Measurements from ENCODE around the gene ARHGAP24.
"Not testable (repeated sequence)": the region's sequence is repeated elsewhere in the genome, so short reads cannot be mapped to it uniquely, and the experiment has no call there.

Gene ARHGAP24

DNA sequence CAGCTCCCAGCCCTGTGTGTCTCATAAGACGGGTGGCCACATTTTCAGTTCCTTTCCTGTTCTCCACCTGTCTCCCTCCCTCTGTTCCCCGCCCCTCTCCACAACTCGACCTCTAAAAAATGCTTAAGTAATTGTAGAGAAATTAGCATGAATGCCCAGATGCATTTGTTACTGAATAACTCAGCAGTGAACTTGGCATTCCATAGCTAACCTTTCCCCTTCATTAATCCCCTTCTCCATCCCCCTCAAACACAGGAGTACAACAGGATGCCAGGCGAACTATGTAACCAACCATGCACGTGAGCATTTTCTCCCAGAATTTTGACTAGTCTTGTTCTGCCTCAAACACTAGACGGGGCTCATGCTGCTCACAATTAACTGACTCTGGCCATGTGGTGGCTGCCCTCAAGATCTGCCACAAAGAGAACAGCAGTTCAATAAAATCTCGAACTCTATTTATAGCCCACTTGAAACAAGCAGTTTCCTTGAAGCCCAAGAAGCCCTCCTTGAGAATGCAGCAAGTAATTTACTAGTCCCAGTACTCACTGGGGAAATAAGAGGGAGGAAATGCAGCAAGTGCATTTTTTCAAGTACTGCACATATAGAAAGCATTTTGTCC, 351.2 kb downstream of the ARHGAP24 start:
- peak; percentile 16 for DNase-seq

DNA sequence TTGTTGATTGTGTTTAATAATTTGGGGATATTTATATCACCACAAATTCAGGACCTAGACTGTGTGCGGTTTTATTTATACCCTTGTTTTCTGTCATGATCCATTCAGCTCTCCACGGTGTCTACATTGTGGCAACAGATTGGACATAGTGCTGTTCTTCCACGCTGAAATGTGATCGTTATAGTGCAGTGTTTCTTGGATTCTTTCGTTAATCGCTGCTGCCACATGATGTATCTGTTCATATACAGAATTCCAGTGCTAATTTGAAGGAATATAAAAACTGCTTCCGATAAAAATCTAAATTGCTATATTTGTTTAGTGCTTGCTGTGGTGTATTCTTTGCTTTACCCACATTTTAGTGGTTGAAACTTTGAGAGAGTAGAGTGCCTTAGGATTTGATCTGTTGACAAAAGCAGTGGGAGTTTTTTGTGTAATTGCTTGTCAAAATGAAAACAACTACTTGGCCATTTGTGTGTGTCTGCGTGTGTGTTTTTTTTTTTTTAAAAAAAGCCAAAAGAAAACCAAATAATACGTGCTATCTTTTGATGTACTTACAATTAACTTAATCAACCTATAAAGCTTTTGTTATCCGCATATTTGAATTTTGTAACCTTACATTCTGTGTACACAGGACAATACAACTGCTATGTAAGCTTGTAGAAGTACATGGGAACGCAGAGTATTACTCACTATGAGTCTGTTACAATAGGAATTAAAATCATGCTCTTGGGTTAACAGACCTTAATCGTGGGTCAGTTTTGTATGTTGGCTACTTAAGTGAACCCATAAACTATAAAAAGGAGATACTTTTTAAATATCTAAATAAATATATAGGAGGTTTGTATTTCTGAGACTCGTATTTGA, 353.3 kb downstream of the ARHGAP24 start:
- DNase-seq, result no peak

DNA sequence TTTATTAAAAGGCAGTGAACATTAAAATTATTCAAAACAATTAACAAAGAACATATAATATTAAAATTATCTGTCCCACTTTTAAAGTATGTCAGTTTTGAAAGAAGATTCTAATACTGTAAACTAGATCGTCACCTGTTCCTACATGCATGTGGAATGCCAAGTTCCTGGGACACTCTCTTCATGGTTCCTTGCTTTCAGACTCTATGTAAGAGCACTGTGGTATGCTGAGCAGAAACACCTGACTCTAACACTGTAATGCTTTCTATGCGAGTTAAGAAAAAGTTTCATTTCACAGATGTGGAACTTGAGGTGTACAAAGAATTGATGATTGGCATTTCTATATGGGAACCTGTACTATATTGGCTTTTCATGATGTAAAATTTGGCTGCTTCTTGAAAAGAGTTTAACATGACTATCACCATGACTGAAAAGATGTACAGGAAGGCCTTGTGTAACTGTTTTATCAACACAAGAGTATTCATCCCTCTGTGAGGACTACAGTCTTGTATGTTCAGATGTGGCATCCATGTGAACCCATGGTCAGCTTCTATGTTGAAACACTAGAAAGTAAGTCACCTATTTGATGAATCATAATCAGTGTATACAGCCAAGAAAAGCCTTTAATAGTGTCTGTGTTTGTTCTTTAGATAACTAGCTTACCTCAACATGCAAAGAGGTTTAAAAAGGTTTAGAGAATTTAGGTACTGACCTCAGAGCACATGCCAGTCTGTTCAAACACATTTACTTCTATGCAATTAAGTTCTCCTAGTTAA, 354.5 kb downstream of the ARHGAP24 start:
- DNase-seq, result no peak

DNA sequence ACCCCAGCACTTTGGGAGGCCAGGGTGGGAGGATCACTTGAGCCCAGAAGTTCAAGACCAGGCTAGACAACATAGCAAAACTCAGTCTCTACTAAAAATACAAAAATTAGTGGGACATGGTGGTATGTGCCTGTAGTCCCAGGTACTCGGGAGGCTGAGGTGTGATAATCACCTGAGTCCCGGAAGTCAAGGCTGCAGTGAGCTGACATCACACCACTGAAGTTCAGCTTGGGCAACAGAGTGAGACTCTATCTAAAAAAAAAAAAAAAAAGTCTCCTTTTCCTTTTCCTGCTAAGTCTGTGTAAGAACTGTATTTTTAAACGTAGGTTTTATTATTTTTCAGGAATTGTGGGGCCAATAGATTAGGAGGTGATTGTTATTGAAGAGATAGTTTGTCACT, 356.7 kb downstream of the ARHGAP24 start:
- no peak for DNase-seq

DNA sequence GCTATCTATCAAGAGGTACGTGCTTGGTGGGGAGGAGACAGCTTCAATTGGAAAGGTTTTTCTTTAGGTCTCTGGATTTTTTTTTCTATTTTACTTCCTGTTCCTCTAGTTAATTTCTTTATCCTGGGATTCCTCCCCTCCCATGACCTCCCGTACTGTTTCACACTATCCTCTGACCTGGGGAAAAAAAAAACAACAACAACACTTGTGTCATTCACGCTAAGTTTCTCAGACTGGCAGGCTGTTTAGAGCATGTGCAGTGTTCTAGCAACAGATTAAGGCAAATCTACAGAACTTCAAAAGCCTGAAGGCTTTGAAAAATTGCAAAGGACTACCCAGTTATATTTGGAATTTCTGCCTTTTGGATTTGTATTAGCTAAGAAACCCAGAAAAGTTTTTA, 358.4 kb downstream of the ARHGAP24 start:
- no peak for DNase-seq

DNA sequence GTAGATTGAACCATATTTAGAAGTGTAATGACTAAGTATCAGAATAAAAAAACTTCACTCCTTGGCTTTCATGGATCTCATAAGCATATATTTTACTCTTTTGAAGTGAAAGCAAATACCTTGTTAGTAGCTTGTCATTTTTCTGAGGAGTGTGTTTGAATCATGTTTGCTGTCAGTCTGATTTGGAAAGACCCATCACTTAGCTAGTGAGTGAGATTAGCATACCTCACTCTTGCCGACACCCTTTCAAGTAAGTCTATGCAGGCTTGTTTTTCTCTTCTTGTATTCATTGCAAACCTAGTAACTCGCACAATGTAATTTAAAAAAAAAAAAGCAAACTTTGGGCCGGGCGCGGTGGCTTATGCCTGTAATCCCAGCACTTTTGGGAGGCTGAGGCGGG, 360.0 kb downstream of the ARHGAP24 start:
- no peak for DNase-seq

DNA sequence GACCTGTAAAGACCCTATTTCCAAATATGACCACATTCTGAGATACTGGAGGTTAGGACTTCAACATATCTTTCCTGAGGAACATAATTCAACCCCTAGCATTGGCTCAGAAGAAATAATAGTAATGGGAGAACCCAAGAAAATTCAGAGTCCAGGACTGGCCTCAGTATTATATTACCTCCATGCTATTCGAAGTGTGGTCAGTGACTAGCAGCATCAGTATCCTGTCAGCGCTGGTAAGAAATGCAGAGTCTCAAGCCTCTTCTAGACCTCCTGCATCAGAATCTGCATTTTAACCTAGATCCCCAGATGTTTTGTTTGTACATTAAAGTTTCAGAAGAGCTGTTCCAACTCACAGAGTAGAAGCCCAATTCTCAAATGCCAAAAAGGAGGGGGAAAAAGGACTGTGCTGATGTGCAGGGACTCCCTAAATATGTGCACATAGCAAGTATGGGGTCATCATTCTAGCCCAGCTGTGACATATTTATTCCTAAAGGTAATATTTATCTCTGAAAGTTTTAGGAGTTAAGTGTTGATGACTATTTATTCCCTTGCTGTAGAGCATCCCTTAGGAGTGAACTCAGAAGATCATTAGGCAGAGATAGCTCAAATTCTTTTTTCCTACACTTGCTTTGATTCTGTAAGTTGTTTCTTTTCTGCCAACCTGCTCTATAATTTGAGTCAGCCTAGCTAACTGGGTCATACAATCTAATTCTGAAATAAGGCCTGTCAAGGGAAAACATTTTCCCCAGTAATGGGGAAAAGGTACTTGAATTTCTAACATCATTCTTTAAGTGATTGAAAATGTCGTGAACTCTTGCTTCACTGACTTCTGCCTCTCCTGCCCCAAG, 361.9 kb downstream of the ARHGAP24 start:
- DNase-seq, result no peak

DNA sequence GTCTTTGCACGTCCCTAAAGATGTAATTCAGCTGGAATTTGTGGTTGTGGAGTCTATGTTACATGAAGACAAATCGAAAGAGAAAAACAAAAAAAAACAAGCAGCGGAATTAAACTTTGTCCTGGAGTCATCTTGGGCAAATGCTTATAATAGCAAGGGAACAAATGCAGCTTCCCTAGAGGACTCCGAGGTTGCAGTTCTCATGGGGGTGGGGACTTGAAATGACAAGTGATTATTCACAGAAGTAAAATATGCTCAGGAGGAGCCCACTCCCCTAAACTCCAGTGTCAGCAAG, 362.4 kb downstream of the ARHGAP24 start:
- DNase-seq, result no peak

DNA sequence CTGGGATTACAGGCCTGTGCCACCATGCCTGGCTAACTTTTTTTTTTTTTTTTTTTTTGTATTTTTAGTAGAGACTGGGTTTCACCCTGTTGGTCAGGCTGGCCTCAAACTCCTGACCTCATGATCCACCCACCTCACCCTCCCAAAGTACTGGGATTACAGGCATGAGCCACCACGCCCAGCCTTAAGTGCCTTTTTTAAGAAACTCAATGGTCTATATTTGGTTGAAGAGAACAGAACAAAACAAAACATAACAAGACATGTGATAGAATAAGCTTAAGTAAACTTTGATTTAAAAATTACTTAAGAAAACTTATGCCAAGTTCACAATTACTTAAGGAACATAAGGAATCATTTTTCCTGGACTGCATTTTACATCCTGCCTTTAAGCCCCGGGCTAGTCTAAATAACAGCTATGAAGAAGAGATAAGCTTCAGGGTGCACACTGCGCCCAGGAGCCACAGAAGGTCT, 365.1 kb downstream of the ARHGAP24 start:
- not testable (repeated sequence) for DNase-seq

DNA sequence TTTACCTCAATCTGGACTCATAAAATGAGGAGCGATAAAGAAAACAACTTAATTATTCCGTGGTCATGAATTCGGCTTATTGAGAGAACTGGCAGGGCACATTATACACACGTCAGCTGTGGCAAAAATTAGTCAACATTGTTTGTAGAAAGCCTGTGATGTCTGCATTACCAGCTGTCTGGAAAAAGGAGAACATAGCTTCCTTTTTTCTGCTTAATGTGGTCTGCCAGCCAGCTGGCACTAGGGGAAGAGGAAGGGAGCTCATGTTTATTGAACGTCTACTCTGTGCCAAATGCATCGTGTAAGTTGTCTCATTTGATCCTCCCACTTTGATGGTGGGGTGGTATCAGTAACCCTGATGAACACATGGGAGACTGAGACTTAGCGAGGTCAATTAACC, 367.6 kb downstream of the ARHGAP24 start:
- DNase-seq, result peak; percentile 14

DNA sequence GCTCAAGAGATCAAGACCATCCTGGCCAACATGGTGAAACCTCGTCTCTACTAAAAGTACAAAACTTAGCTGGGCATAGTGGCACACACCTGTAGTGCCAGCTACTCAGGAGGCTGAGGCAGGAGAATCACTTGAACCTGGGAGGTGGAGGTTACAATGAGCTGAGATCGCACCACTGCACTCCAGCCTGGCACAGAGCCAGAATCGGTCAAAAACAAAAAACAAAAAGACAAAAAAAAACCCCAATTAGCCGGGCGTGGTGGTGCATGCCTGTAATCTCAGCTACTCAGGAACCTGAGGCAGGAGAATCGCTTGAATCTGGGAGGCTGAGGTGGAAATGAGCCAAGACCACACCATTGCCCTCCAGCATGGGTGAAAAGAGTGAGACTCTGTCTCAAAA, 378.8 kb downstream of the ARHGAP24 start:
- not testable (repeated sequence) for DNase-seq

DNA sequence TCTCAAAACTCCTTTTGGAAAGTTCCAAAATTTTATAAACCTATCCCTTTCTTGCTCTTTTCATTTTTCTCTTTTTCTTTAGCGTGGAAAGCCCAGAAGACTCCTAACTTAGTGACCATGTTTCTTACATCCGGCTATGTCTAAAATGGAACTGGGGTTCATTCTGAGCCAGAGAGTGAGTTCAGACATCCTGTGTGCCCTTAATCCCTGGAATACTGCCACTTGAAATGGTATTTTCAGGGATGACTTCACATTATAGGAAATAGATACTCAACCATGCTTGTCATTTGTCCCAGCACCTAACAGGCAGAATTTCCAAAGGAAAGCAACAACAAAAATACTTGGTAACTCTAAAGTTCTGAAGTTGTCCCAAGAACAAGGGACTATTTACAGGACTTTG, 379.6 kb downstream of the ARHGAP24 start:
- DNase-seq, result no peak

DNA sequence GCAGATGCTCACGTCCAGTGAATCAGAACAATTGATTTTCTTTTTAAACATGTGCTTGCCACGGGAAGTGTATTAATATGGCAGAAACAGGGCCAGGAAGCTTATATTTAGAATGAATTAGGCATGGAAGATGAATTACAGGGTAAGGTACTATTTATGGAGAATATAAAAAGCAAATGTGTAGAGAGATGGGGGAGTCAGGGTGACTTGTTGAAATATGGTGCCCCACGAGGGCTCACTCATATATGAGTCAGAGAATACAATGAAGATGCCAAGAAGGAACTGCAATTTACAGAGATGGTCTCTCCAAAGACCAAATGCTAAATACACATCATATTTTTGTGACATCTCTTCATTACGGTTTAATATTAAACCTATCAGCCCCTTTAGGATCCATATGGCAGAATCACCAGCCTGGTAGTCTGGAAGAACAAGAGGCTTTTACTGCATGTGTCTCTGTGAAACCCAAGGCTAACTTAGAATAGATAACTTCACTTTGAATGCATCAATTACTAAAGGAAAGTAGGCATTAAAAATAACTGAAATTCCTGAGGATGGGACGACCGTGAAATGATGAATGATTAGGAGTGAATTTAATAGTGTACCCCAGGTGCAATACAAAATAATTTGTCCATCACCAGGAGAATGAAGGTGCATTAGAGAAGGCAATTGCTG, 385.3 kb downstream of the ARHGAP24 start:
- no peak for DNase-seq

DNA sequence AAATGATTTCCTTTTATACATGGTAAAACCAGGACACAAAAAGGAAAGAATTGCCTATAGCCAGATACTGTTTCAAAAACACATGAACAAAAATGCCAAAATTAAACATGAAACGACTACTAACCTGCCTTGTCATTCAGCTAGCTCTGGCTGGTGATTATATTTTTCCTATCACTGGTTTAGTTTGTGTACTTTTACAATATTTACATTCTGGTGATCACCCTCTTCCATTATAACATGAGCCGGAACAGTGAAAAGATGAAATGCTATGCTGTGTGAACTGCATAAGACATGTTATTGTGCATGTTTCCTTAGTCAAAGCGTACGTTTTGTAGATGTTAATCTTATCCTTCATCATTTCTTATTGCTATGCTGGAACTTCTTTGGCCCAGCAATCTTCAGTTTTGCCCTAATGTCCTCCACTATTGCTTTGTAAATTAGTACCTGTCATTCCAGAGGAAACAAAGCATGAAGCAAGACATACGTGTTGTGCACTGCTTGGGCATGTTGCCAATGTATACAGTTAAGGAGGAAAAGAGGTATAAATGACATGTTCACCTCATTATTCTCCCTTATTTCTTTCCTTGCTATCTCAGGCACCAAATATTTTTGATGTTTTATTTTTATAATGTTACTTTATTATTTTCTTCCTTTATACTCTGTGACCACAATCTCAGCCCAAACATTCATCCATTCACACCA, 386.3 kb downstream of the ARHGAP24 start:
- peak; percentile 65 for DNase-seq

DNA sequence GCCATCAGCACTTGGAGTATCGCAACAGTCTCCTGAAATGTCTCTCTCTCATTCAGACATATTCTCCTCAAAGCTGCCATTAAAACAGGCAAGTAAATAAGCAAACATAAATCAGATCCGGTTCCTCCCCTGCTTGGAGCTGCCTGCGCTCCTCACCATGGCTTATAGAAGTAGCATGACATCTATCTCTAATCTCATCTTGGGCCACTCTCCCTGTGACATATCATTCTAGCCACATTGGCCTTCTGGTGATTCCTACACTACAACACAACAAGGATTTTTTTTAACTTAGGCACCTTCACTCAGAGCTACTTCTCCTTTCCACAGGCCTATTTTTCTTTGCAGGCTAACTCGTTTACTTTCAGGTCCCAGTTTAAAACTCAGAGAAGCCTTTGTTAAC, 387.9 kb downstream of the ARHGAP24 start:
- DNase-seq, result no peak

DNA sequence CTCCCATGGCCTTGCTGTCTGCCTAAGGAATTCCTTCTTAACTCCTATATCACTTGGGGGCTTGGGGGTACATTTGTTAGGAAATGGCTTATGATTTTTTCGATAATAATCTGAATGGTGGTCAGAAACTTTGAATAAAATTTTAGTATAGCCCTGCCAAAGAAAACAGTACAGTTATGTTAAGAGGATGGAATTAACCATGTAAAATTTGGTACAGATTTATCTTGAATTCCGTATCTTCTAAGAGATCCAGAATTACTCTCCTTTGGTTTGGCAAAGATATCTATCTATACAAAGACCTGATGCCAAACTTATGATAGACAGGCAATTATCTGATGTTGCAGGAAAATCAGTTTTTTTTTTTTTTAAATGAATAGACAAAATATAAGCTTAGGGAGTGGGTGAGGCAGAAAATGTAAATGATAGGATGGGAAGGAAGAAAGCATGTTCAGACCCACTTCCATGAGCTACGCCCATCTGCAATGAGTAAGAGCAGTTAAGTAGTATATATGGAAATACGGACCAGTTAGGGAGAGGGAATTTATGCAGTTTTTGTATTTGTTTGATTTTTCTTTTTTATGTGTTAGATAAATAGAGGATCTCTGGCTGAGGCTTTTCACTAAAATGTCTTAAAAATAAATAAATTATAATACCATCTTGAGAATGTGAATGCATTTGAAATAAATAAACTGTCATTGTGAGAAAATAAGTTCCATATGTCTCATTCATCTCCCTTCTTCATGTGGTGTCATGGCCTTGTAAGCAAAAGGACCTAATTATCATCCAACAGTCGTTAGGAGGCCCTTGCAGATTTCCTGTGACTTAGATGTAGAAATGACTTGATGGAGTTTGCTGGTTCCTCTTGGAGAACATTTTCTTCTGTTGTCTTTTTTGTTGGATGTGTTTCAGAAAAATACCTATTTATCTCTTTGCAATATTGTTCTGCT, 389.6 kb downstream of the ARHGAP24 start:
- DNase-seq, result no peak

DNA sequence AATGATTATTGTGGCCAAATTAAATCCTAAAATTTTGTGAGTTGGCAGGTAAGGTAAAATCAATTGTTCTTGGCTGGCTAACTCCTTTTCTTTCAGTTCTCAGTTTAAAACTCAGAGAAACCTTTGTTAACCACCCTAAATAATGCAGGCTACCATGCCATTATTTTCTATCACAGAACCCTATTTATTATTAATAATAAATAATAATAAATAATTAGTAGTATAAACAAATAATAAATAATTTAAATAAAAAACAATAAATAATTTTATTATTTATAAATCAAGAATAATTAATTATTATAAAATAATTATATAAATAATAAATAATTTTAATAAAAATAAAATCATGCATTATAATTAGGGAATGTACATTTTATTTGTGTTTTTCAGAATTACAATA, 390.3 kb downstream of the ARHGAP24 start:
- no peak for DNase-seq

DNA sequence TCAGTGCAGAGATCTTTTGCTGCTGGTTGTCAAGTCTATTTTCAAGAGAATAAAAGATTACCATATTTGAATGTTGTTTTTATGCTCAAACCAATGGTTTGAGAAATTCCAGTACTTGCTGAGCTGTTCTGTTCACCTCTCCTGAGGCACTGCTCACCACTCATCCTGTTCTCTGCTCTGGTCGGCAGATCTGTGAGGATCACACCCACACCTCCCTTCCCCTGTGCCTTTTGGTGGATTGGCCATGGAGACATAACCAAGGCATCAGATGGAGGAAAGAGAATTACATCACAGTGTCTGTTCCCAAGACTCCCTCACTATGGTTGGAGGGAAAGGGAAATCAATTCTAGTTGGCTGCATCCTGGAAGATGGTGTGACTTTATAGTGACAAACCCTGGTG, 391.6 kb downstream of the ARHGAP24 start:
- DNase-seq, result no peak

DNA sequence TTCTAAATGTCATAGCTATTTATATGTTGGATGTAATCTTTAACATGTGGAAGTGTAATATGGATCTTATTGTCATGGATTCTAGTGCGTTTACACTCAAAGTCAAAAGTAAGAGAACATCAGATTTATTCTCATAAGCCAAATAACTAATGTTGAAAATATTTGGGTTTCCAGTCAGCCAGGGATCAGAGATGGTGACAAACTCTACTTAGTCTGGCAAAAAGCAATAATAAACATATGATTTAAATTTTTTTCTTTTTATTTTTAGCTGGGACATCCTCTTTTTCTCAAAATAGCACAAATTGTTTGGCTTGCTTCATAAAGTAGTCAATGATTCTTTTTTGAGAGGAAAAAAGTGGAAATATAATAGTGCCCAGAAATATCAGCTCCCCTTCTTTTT, 392.3 kb downstream of the ARHGAP24 start:
- no peak for DNase-seq

DNA sequence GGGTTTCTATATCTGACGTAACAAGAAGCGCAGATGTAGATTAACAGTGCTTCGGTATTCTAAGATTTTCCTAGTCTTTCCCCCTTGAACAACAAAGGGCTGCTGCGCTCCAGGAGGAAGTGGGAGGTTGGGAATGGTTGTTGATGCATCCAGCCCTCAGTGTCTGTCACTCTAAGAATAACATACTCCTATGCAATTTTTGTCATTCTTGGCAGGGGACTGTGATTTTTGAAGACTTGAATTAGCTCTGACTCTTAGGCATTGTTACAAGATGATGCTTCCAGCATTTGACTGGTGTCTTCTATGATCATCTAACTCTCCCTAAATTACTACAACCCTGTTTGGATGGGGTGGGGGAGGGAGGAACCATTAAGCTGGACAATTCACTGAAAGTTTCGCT, 394.2 kb downstream of the ARHGAP24 start:
- DNase-seq, result no peak

All from DMS153 (cell line).